Trophoblast cell (in vitro differentiated cells and primary cell): ENCODE data around the gene IGFALS.
"Not testable (repeated sequence)": the region's sequence is repeated elsewhere in the genome, so short reads cannot be mapped to it uniquely, and the experiment has no call there.

Source experiments
- DNase-seq, 2 donors: peaks; one replicate each; pipeline ENCODE4 v3.0.0-alpha.2; 2016
- H2AFZ ChIP-seq: 2 replicates; pipeline ENCODE4 v1.6.1; 2013; ENCODE audit warnings: low read length, moderate library complexity, mild to moderate bottlenecking; ENCODE audit not compliant: insufficient read depth, poor library complexity
- H2AK5ac ChIP-seq: 2 replicates; pipeline ENCODE4 v1.6.1; 2013; ENCODE audit warnings: mild to moderate bottlenecking, low read length
- H2BK120ac ChIP-seq: 2 replicates; pipeline ENCODE4 v1.6.1; 2013; ENCODE audit warnings: low read length, mild to moderate bottlenecking, moderate library complexity; ENCODE audit not compliant: insufficient read depth, poor library complexity
- H2BK12ac ChIP-seq: 2 replicates; pipeline ENCODE4 v1.6.1; 2013; ENCODE audit warnings: mild to moderate bottlenecking, low read length, moderate library complexity
- H2BK5ac ChIP-seq: 2 replicates; pipeline ENCODE4 v1.6.1; 2013; ENCODE audit warnings: low read length, low read depth, moderate library complexity, mild to moderate bottlenecking; ENCODE audit not compliant: poor library complexity
- H3K14ac ChIP-seq: 2 replicates; pipeline ENCODE4 v1.6.1; 2013; ENCODE audit warnings: mild to moderate bottlenecking, low read length
- H3K18ac ChIP-seq: 2 replicates; pipeline ENCODE4 v1.6.1; 2013; ENCODE audit warnings: mild to moderate bottlenecking, low read length
- H3K23ac ChIP-seq: 2 replicates; pipeline ENCODE4 v1.6.1; 2013; ENCODE audit warnings: low read length
- H3K27ac ChIP-seq: 2 replicates; pipeline ENCODE4 v1.5.1; 2013; ENCODE audit warnings: low read depth, mild to moderate bottlenecking, inconsistent platforms, low read length, moderate library complexity
- H3K27me3 ChIP-seq: 2 replicates; pipeline ENCODE4 v1.6.1; 2013; ENCODE audit warnings: inconsistent platforms, mild to moderate bottlenecking, low read length, moderate library complexity; ENCODE audit not compliant: insufficient read depth
- H3K36me3 ChIP-seq, 2 experiments: 1 replicate in 1 of 2; 2 replicates in 1 of 2; pipeline ENCODE4 v1.6.1; 2013; ENCODE audit warnings: low read length in 2 of 2, mild to moderate bottlenecking in 2 of 2, moderate library complexity in 1 of 2; ENCODE audit not compliant: insufficient read depth in 2 of 2, control insufficient read depth in 1 of 2
- H3K4ac ChIP-seq: 2 replicates; pipeline ENCODE4 v1.6.1; 2013; ENCODE audit warnings: low read depth, mild to moderate bottlenecking, low read length, moderate library complexity
- H3K4me1 ChIP-seq, 2 experiments: 1 replicate in 1 of 2; 2 replicates in 1 of 2; pipeline ENCODE4 v1.6.1; 2013; ENCODE audit warnings: low read length in 2 of 2, mild to moderate bottlenecking in 2 of 2, moderate library complexity in 1 of 2; ENCODE audit not compliant: insufficient read depth in 2 of 2, control insufficient read depth in 1 of 2
- H3K4me2 ChIP-seq: 2 replicates; pipeline ENCODE4 v1.6.1; 2013; ENCODE audit warnings: inconsistent platforms, mild to moderate bottlenecking, low read length, moderate library complexity
- H3K4me3 ChIP-seq: 2 replicates; pipeline ENCODE4 v1.5.1; 2013; ENCODE audit warnings: mild to moderate bottlenecking, low read depth, low read length, inconsistent platforms
- H3K79me1 ChIP-seq: one replicate; pipeline ENCODE4 v1.6.1; 2013; ENCODE audit warnings: low read length
- H3K79me2 ChIP-seq: 2 replicates; pipeline ENCODE4 v1.6.1; 2013; ENCODE audit warnings: low read length, mild to moderate bottlenecking; ENCODE audit not compliant: control insufficient read depth, insufficient read depth, poor library complexity
- H3K9ac ChIP-seq: 2 replicates; pipeline ENCODE4 v1.6.1; 2013; ENCODE audit warnings: mild to moderate bottlenecking, low read length
- H3K9me3 ChIP-seq: 2 replicates; pipeline ENCODE4 v1.6.1; 2013; ENCODE audit warnings: low read depth, mild to moderate bottlenecking, control low read depth, inconsistent platforms, low read length; ENCODE audit not compliant: insufficient read depth
- H4K12ac ChIP-seq: 2 replicates; pipeline ENCODE4 v1.6.1; 2013; ENCODE audit warnings: low read depth, mild to moderate bottlenecking, low read length, moderate library complexity
- H4K8ac ChIP-seq: 2 replicates; pipeline ENCODE4 v1.6.1; 2013; ENCODE audit warnings: low read depth, mild to moderate bottlenecking, low read length, moderate library complexity
- H4K91ac ChIP-seq: one replicate; pipeline ENCODE4 v1.6.1; 2013; ENCODE audit warnings: low read depth, mild to moderate bottlenecking, low read length, moderate library complexity
- WGBS: extraction: QIAGEN DNeasy Blood & Tissue Kit; methylation state at CpG from one replicate; pipeline ENCODE4 v1.1.7; 2013; ENCODE audit warnings: missing lambda C conversion rate; ENCODE audit not compliant: insufficient read length, insufficient coverage; ENCODE audit errors: extremely low coverage; 5-methylcytosine and 5-hydroxymethylcytosine counted together

The IGFALS gene

DNA sequence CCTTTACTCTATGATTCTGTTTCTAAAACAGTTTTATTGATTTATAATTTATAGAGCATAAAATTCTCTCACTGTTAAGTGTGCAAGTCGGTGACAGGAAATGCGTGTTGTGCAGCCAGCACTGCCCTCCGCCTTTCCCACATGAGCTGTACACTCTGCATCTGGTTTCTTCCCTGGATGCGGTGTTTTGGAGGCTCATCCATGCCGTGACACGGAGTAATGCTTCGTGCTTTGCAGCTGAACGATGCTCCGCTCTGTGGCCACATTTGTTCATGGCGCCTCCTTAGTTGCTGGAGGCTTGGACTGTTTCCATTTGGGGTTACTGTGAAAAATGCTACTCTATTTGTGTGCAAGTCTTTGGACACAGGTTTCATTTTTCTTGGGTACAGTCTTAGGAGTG is 7.2 kb upstream of the IGFALS start:
- Histone ChIP-seq H2AFZ (no peak overlapping the region), H3K18ac (no peak overlapping the region), H2BK12ac (no peak overlapping the region), H3K4ac (no peak overlapping the region), H3K9ac (no peak overlapping the region), H3K4me3 (peak overlapping the region; percentile 44), H4K91ac (no peak overlapping the region), H3K4me1 (no peaks in the 10 kb centered on the region), H3K4me2 (no peak overlapping the region), H3K27ac (no peak overlapping the region), H2AK5ac (no peak overlapping the region), H3K27me3 (no peaks in the 10 kb centered on the region), H2BK5ac (no peak overlapping the region), H3K14ac (no peak overlapping the region), H3K9me3 (peaks cover 11% of the 10 kb centered on the region), H3K79me1 (no peaks in the 10 kb centered on the region), H2BK120ac (no peak overlapping the region), H3K23ac (no peak overlapping the region), H3K36me3 (peaks cover 0 to 5% of the 10 kb centered on the region in 2 experiments), H4K8ac (no peak overlapping the region), H3K79me2 (no peaks in the 10 kb centered on the region), H4K12ac (no peak overlapping the region)
- WGBS: no CpG with 5 or more reads among the region's 10 CpGs
- DNase-seq: no peak

DNA sequence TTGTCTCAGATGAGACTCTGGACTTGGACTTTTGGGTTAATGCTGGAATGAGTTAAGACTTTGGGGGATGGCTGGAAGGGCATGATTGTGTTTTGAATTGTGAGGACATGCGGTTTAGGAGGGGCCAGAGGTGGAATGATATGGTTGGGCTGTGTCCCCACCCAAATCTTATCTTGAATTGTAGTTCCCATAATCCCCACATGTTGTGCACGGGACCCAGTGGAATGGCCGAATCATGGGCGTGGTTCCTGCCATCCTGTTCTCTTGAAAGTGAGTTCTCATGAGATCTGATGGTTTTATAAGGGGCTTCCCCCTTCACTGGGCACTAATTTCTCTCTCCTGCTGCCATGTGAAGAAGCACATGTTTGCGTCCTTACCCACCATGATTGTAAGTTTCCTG is 5.8 kb upstream of the IGFALS start:
- not testable (repeated sequence) for H3K36me3 ChIP-seq, H3K9ac ChIP-seq, H4K12ac ChIP-seq, H2AK5ac ChIP-seq, H3K79me1 ChIP-seq, H4K91ac ChIP-seq, DNase-seq, H4K8ac ChIP-seq, H3K14ac ChIP-seq, H3K18ac ChIP-seq, H3K27me3 ChIP-seq, H3K79me2 ChIP-seq, H3K27ac ChIP-seq, H2BK120ac ChIP-seq, H3K23ac ChIP-seq, H2BK12ac ChIP-seq, H3K4me2 ChIP-seq, H3K4me1 ChIP-seq, H2AFZ ChIP-seq, H3K4ac ChIP-seq, H3K4me3 ChIP-seq, H2BK5ac ChIP-seq
- H3K9me3 ChIP-seq: peaks cover 11% of the 10 kb centered on the region
- WGBS: no CpG with 5 or more reads among the region's 5 CpGs

DNA sequence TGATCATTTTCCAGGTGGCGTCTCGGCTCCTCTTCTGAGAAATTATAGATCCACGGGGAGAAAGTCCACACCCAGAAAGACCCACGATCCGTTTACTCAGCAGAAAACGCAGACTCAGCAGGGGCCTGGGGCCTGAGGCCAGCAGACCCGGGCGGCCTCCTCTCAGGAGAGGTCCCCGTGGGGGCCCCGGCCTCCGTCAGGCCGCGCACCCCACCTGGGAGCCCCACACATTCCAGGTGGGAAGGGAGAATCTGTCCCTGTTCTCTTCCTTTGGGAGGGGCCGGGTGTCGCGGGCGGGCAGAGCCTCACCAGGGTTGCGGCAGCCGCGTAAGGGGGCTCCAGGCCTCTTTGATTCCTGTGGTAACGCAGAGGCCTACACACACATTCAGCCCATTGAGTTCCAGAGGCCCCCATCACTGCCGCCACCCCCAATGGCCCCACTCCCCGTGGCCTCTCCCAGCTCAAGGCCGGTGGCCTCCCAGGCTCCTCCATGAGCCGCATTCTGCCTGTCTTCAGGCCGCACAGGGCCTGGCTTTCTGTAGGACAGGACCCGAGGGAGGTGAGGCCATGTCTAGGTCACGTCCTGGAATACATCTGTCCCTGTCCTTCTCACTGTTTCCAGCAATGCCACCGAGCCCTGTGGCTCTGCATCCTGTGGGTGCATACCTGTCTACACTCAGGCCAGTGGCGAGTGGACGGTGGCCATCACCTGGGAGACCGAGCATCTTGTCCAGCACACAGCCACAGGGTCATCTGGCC is 1.6 kb upstream of the IGFALS start:
- no peak overlapping the region for H3K14ac ChIP-seq
- DNase-seq: no peak
- H3K27ac ChIP-seq: no peak overlapping the region
- H3K9ac ChIP-seq: no peak overlapping the region
- H3K27me3 ChIP-seq: no peaks in the 10 kb centered on the region
- H2BK120ac ChIP-seq: no peak overlapping the region
- H2BK5ac ChIP-seq: no peak overlapping the region
- peaks cover 9% of the 10 kb centered on the region for H3K9me3 ChIP-seq
- no CpG with 5 or more reads among the region's 32 CpGs for WGBS
- H3K4me1 ChIP-seq: no peaks in the 10 kb centered on the region
- no peaks in the 10 kb centered on the region for H3K79me1 ChIP-seq
- H3K36me3 ChIP-seq: peaks cover 18 to 23% of the 10 kb centered on the region in 2 experiments
- H3K23ac ChIP-seq: no peak overlapping the region
- no peak overlapping the region for H3K4ac ChIP-seq
- H2AK5ac ChIP-seq: no peak overlapping the region
- no peak overlapping the region for H3K4me2 ChIP-seq
- H3K4me3 ChIP-seq: no peak overlapping the region
- H2AFZ ChIP-seq: no peak overlapping the region
- H3K79me2 ChIP-seq: no peaks in the 10 kb centered on the region
- no peak overlapping the region for H4K91ac ChIP-seq
- H2BK12ac ChIP-seq: no peak overlapping the region
- no peak overlapping the region for H3K18ac ChIP-seq
- no peak overlapping the region for H4K8ac ChIP-seq
- no peak overlapping the region for H4K12ac ChIP-seq

DNA sequence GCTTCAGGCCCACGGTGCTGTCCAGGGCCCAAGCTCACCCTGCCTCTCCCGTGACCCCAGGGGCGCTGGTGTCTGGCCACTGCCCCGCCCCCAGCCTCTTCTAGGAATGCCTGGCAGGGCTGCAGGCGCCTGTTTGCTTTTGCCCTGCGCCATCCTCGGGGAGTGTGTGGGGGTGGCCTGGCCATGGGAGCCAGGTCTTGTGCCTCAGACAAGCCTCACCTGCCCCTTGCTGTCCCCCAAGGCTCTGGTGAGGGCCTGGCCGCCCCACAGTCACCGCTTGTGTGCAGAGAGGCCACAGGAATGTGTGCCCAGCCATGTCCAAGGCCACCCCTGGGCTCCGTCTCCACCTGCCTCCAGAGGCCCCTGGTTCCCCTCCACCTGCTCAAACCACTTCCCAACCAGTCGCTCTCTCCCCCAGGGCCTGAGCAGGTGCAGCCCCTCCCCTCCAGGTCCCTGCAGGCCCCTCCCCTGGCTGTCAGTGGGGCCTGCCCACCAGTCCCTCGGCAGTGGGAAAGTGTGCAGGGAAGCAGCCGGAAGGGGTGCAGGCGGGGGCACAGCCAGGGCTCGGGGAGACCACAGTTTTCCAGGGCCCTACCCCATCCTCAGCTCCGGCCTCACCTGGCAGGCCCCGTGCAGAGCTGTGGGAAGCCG is 841 bp upstream of the IGFALS start:
- Histone ChIP-seq H3K27ac (no peak overlapping the region), H3K23ac (no peak overlapping the region), H3K4me3 (no peak overlapping the region), H2AK5ac (no peak overlapping the region), H3K18ac (no peak overlapping the region), H4K91ac (no peak overlapping the region), H3K79me2 (no peaks in the 10 kb centered on the region), H2BK12ac (no peak overlapping the region), H3K27me3 (no peaks in the 10 kb centered on the region), H3K36me3 (peaks cover 23 to 27% of the 10 kb centered on the region in 2 experiments), H2BK120ac (no peak overlapping the region), H3K9ac (no peak overlapping the region), H4K8ac (no peak overlapping the region), H3K4ac (no peak overlapping the region), H4K12ac (no peak overlapping the region), H2BK5ac (no peak overlapping the region), H3K9me3 (peaks cover 7% of the 10 kb centered on the region), H3K79me1 (no peaks in the 10 kb centered on the region), H2AFZ (no peak overlapping the region), H3K4me2 (no peak overlapping the region), H3K14ac (no peak overlapping the region), H3K4me1 (no peaks in the 10 kb centered on the region)
- no peak for DNase-seq
- no CpG with 5 or more reads among the region's 18 CpGs for WGBS
